ENCODE data around the gene VPS35L. TPM values are rescaled to one million over a fixed set of nuclear protein-coding genes. Genes with fewer than 3 reads are reported as not detected.

The VPS35L gene
- total RNA-seq, 1 donor from 2014 or later: 23.8 TPM

DNA sequence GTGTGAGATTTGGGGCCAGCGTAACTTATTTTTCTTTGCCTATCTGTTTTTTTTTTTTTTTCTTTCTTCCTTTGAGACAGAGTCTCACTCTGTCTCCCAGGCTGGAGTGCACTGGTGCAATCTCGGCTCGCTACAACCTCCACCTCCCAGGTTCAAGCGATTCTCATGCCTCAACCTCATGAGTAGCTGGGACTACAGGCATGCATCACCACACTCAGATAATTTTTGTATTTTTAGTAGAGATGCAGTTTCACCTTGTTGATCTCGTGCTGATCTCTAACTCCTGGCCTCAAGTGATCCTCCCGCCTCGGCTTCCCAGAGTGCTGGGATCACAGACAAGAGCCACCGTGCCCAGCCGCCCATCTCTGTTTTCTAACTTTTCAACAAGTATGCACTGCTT is 63.4 kb downstream of the VPS35L start:
- Histone ChIP-seq H3K9me3 (replicated peaks) (no peaks in the 10 kb centered on the region), H3K36me3 (peaks cover 54% of the 10 kb centered on the region), H3K27me3 (ENCODE audit: low read depth) (no peaks in the 10 kb centered on the region), H3K4me1 (no peaks in the 10 kb centered on the region), H3K4me3 (no peak overlapping the region), H3K27ac (replicated peaks) (no peak overlapping the region)
- TF ChIP-seq CTCF (IDR thresholded peaks at IDR 0.05; ENCODE audit: borderline replicate concordance): no peak
- DNase-seq: no peak
- intact Hi-C loops (cut with micrococcal nuclease): no loop called here

DNA sequence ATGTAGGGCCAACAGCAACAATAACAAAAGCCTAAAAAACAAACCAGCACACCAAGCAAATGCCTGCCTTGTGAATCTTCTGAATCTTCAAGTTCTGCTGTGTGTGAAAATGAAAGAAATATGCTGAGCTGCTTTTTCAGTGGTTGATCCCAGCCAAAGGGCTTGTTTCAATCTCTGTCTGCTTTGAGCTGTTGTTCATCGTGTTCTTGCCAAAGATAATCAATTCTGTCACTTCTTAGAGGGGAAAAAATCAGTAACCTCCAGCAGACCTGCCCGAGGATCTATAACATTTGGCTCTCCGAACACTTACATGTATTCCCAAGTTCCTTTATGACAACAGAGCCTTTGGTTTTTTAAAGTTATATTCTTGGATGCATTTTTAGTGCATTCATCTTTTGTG is 65.9 kb downstream of the VPS35L start:
- intact Hi-C loops (cut with micrococcal nuclease): no loop called here
- H3K9me3 ChIP-seq (replicated peaks): no peaks in the 10 kb centered on the region
- no peak for TF ChIP-seq CTCF (IDR thresholded peaks at IDR 0.05; ENCODE audit: borderline replicate concordance)
- no peaks in the 10 kb centered on the region for H3K27me3 ChIP-seq (ENCODE audit: low read depth)
- H3K27ac ChIP-seq (replicated peaks): no peak overlapping the region
- no peaks in the 10 kb centered on the region for H3K4me1 ChIP-seq
- H3K36me3 ChIP-seq: peaks cover 59% of the 10 kb centered on the region
- H3K4me3 ChIP-seq: no peak overlapping the region
- DNase-seq: no peak

GRCh38 chr16:19625039-19625438 is 69.5 kb downstream of the VPS35L start:
- no peak overlapping the region for H3K4me3 ChIP-seq
- no peaks in the 10 kb centered on the region for H3K27me3 ChIP-seq (ENCODE audit: low read depth)
- H3K27ac ChIP-seq (replicated peaks): no peak overlapping the region
- H3K36me3 ChIP-seq: peaks cover 64% of the 10 kb centered on the region
- H3K4me1 ChIP-seq: no peaks in the 10 kb centered on the region
- intact Hi-C loops (cut with micrococcal nuclease): no loop called here
- H3K9me3 ChIP-seq (replicated peaks): no peaks in the 10 kb centered on the region
- TF ChIP-seq CTCF (IDR thresholded peaks at IDR 0.05; ENCODE audit: borderline replicate concordance): no peak
- no peak for DNase-seq

GRCh38 chr16:19636436-19637267 is 81.1 kb downstream of the VPS35L start:
- intact Hi-C loops (cut with micrococcal nuclease): loop anchor here (10.0 kb wide), 1 partner anchor 248 kb away; the partner anchor contains the start of gene GPRC5B
- peaks cover 16% of the 10 kb centered on the region for H3K4me1 ChIP-seq
- H3K4me3 ChIP-seq: no peak overlapping the region
- TF ChIP-seq CTCF (IDR thresholded peaks at IDR 0.05; ENCODE audit: borderline replicate concordance): no peak
- H3K27me3 ChIP-seq (ENCODE audit: low read depth): no peaks in the 10 kb centered on the region
- peaks cover 63% of the 10 kb centered on the region for H3K36me3 ChIP-seq
- no peak overlapping the region for H3K27ac ChIP-seq (replicated peaks)
- no peaks in the 10 kb centered on the region for H3K9me3 ChIP-seq (replicated peaks)
- no peak for DNase-seq

DNA sequence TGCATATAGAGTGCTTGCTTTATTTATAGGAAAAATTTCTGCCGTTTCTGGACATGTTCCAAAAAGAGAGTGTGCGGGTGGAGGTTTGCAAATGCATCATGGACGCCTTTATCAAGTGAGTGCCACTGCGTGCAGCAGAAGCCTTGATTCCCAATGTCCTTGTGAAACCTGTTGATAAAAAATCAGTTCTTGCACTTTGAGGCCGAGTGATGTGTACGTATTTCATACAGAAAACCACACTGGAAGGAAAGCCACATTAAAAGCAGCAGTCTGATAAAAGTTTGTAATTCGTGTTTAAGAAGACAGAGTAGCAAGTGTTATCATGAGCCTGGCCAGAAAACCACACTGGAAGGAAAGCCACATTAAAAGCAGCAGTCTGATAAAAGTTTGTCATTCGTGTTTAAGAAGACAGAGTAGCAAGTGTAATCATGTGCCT is 84.5 kb downstream of the VPS35L start:
- no peak for TF ChIP-seq CTCF (IDR thresholded peaks at IDR 0.05; ENCODE audit: borderline replicate concordance)

More for the DNA sequence above, 84.5 kb downstream of the VPS35L start:
- Histone ChIP-seq H3K4me3 (no peak overlapping the region), H3K9me3 (replicated peaks) (no peaks in the 10 kb centered on the region), H3K27me3 (ENCODE audit: low read depth) (no peaks in the 10 kb centered on the region), H3K36me3 (peaks cover 33% of the 10 kb centered on the region), H3K4me1 (peaks cover 31% of the 10 kb centered on the region), H3K27ac (replicated peaks) (peak overlapping the region; percentile 49)
- DNase-seq: no peak
- intact Hi-C loops (cut with micrococcal nuclease): loop anchor here (10.0 kb wide), 1 partner anchor 245 kb away; the partner anchor contains the start of gene GPRC5B

Data from left ventricle myocardium inferior (tissue), 1 donor.